Neural progenitor cell (in vitro differentiated cells): ENCODE data around the gene KCTD13. TPM values are rescaled to one million over a fixed set of nuclear protein-coding genes. Genes with fewer than 3 reads are reported as not detected.

Experiments
- DNase-seq: peaks from one replicate; pipeline ENCODE4 v3.0.0-alpha.2; 2016; ENCODE audit warnings: low spot score
- H2AFZ ChIP-seq: fragments of 200-600 bp; sonication (generic); replicated peaks from 2 replicates; pipeline ENCODE4 v1.6.1; 2016; ENCODE audit warnings: antibody characterized with exemption
- H3F3A ChIP-seq: fragments of 200-600 bp; sonication (generic); 2 replicates; pipeline ENCODE4 v1.6.1; 2016; ENCODE audit warnings: antibody characterized with exemption, low read depth
- H3K27ac ChIP-seq: fragments of 200-600 bp; sonication (generic); 2 replicates; pipeline ENCODE4 v1.5.1; 2016; ENCODE audit warnings: mild to moderate bottlenecking
- H3K27me3 ChIP-seq: fragments of 200-600 bp; sonication (generic); 2 replicates; pipeline ENCODE4 v1.6.1; 2016; ENCODE audit warnings: mild to moderate bottlenecking, moderate library complexity
- H3K36me3 ChIP-seq: fragments of 200-600 bp; sonication (generic); 2 replicates; pipeline ENCODE4 v1.5.1; 2016
- H3K4me1 ChIP-seq: fragments of 200-600 bp; sonication (generic); 2 replicates; pipeline ENCODE4 v1.6.1; 2016; ENCODE audit warnings: mixed run types
- H3K4me2 ChIP-seq: fragments of 200-600 bp; sonication (generic); 2 replicates; pipeline ENCODE4 v1.6.1; 2016
- H3K4me3 ChIP-seq: fragments of 200-600 bp; sonication (generic); 2 replicates; pipeline ENCODE4 v1.5.1; 2016
- H3K79me2 ChIP-seq: fragments of 200-600 bp; sonication (generic); 2 replicates; pipeline ENCODE4 v1.6.1; 2016; ENCODE audit warnings: low read depth
- H3K9ac ChIP-seq: fragments of 200-600 bp; sonication (generic); 2 replicates; pipeline ENCODE4 v1.6.1; 2016
- H3K9me3 ChIP-seq: fragments of 200-600 bp; sonication (generic); 2 replicates; pipeline ENCODE4 v1.5.1; 2016; ENCODE audit warnings: low read depth
- H4K20me1 ChIP-seq: fragments of 200-600 bp; sonication (generic); 2 replicates; pipeline ENCODE4 v1.6.1; 2016; ENCODE audit warnings: low read depth
- H3K27ac Mint-ChIP-seq: 3 replicates; pipeline ENCODE4 v1.8.0; 2021; ENCODE audit warnings: mixed read lengths
- H3K27me3 Mint-ChIP-seq: 2 replicates; pipeline ENCODE4 v1.8.0; 2022; ENCODE audit warnings: low read depth, mild to moderate bottlenecking, inconsistent platforms, moderate library complexity, mixed read lengths; ENCODE audit not compliant: insufficient read depth
- H3K36me3 Mint-ChIP-seq: 3 replicates; pipeline ENCODE4 v1.8.0; 2021; ENCODE audit warnings: mixed read lengths
- H3K4me1 Mint-ChIP-seq: 3 replicates; pipeline ENCODE4 v1.8.0; 2021; ENCODE audit warnings: mixed read lengths
- H3K4me3 Mint-ChIP-seq: 3 replicates; pipeline ENCODE4 v1.8.0; 2021; ENCODE audit warnings: mild to moderate bottlenecking, moderate library complexity, mixed read lengths
- H3K9me3 Mint-ChIP-seq: 3 replicates; pipeline ENCODE4 v1.8.0; 2020; ENCODE audit warnings: mixed read lengths
- EZH2 ChIP-seq: fragments of 200-600 bp; sonication (generic); IDR thresholded peaks from 2 replicates; pipeline ENCODE4 v1.6.1; 2017; ENCODE audit warnings: antibody characterized with exemption, mild to moderate bottlenecking, moderate library complexity
- EZH2phosphoT487 ChIP-seq: fragments of 200-600 bp; sonication (generic); IDR thresholded peaks from 2 replicates; pipeline ENCODE4 v1.6.1; 2017; ENCODE audit warnings: antibody characterized with exemption
- total RNA-seq: library from RNA; depleted of rRNA; stranded (reverse); fragments of >200 nt; gene quantifications from 2 replicates; pipeline ENCODE4 v1.2.3, GENCODE V29; 2015; ENCODE audit warnings: low replicate concordance
- TF ChIP-seq, protein P1 (sequence below): fragments of 200-600 bp; sonication (generic); IDR thresholded peaks from 2 replicates; pipeline ENCODE4 v1.5.1; 2017; ENCODE audit warnings: antibody characterized with exemption, mild to moderate bottlenecking

Gene KCTD13
- total RNA-seq, 1 donor from 2014 or later: 3.9 TPM

DNA sequence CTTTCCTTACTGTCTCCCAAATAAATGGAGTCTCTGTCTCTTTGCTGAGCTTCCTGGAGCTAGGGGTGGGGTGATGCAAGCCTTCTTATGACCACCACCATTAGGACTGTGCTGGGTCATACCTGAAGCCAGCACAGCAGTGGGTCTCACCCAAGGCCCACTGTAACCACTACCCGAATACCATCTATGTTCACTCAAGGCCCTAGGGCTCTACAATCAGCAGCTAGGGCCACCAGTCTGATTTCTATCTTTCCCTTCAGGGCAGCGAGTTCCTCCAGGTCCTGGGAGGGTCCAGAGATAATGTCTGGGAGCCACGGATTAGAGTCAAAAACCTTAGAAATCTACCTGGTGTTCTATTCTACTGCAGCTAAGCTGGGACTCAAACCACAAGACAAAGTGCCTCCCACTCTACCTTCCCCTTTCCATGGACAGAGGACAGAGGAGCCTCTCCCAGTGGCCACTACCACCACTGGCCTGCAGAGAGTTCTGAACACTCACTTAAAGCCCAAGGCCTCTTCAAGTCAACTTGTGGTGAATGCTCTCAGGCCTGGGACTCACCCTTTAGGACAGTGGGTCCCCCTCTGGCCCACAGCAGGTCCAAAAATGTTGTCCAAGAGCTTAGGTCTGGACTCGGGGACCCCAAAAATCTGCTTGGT is 24.9 kb upstream of the KCTD13 start:
- Histone ChIP-seq H3K27ac (no peak overlapping the region), H3K4me2 (no peak overlapping the region), H2AFZ (no peak overlapping the region), H3K79me2 (no peaks in the 10 kb centered on the region), H3K9ac (no peak overlapping the region), H3K27me3 (no peaks in the 10 kb centered on the region), H3K4me3 (no peak overlapping the region), H3F3A (no peaks in the 10 kb centered on the region), H3K36me3 (no peaks in the 10 kb centered on the region), H3K9me3 (no peaks in the 10 kb centered on the region), H3K4me1 (no peaks in the 10 kb centered on the region), H4K20me1 (no peaks in the 10 kb centered on the region)
- no peaks in the 10 kb centered on the region for H3K27me3 Mint-ChIP-seq
- no peak for DNase-seq
- no peak overlapping the region for H3K27ac Mint-ChIP-seq
- TF ChIP-seq EZH2 (no peak), EZH2phosphoT487 (no peak)
- TF ChIP-seq, protein P1, sequence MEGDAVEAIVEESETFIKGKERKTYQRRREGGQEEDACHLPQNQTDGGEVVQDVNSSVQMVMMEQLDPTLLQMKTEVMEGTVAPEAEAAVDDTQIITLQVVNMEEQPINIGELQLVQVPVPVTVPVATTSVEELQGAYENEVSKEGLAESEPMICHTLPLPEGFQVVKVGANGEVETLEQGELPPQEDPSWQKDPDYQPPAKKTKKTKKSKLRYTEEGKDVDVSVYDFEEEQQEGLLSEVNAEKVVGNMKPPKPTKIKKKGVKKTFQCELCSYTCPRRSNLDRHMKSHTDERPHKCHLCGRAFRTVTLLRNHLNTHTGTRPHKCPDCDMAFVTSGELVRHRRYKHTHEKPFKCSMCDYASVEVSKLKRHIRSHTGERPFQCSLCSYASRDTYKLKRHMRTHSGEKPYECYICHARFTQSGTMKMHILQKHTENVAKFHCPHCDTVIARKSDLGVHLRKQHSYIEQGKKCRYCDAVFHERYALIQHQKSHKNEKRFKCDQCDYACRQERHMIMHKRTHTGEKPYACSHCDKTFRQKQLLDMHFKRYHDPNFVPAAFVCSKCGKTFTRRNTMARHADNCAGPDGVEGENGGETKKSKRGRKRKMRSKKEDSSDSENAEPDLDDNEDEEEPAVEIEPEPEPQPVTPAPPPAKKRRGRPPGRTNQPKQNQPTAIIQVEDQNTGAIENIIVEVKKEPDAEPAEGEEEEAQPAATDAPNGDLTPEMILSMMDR: no peak
- H3K4me1 Mint-ChIP-seq: no peaks in the 10 kb centered on the region
- peaks cover 17% of the 10 kb centered on the region for H3K9me3 Mint-ChIP-seq
- H3K36me3 Mint-ChIP-seq: no peaks in the 10 kb centered on the region
- no peak overlapping the region for H3K4me3 Mint-ChIP-seq

DNA sequence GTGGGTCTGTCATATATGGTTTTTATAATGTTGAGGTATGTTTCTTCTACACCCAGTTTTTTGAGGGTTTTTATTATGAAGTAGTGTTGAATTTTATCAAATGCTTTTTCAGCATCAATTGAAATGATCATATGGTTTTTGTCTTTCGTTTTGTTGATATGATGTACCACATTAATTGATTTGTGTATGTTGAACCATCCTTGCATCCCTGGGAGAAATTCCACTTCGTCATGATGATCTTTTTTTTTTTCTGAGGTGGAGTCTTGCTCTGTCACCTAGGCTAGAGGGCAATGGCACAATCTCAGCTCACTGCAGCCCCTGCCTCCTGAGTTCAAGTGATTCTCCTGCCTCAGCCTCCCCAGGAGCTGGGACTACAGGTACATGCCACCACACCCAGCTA is 21.9 kb upstream of the KCTD13 start:
- H3K4me3 ChIP-seq: no peak overlapping the region
- H3K4me1 ChIP-seq: no peaks in the 10 kb centered on the region
- no peak overlapping the region for H3K27ac ChIP-seq
- H3K4me1 Mint-ChIP-seq: peaks cover 6% of the 10 kb centered on the region
- H2AFZ ChIP-seq: no peak overlapping the region
- H3K9me3 ChIP-seq: no peaks in the 10 kb centered on the region
- peaks cover 8% of the 10 kb centered on the region for H3F3A ChIP-seq
- no peak for TF ChIP-seq EZH2
- TF ChIP-seq EZH2phosphoT487: no peak
- TF ChIP-seq, protein P1: no peak
- no peaks in the 10 kb centered on the region for H3K27me3 ChIP-seq
- no peaks in the 10 kb centered on the region for H3K36me3 ChIP-seq
- no peaks in the 10 kb centered on the region for H3K27me3 Mint-ChIP-seq
- no peak overlapping the region for H3K9ac ChIP-seq
- no peaks in the 10 kb centered on the region for H4K20me1 ChIP-seq
- H3K27ac Mint-ChIP-seq: no peak overlapping the region
- no peak overlapping the region for H3K4me2 ChIP-seq
- no peak for DNase-seq
- H3K4me3 Mint-ChIP-seq: no peak overlapping the region
- peaks cover 17% of the 10 kb centered on the region for H3K9me3 Mint-ChIP-seq
- no peaks in the 10 kb centered on the region for H3K79me2 ChIP-seq
- H3K36me3 Mint-ChIP-seq: no peaks in the 10 kb centered on the region

DNA sequence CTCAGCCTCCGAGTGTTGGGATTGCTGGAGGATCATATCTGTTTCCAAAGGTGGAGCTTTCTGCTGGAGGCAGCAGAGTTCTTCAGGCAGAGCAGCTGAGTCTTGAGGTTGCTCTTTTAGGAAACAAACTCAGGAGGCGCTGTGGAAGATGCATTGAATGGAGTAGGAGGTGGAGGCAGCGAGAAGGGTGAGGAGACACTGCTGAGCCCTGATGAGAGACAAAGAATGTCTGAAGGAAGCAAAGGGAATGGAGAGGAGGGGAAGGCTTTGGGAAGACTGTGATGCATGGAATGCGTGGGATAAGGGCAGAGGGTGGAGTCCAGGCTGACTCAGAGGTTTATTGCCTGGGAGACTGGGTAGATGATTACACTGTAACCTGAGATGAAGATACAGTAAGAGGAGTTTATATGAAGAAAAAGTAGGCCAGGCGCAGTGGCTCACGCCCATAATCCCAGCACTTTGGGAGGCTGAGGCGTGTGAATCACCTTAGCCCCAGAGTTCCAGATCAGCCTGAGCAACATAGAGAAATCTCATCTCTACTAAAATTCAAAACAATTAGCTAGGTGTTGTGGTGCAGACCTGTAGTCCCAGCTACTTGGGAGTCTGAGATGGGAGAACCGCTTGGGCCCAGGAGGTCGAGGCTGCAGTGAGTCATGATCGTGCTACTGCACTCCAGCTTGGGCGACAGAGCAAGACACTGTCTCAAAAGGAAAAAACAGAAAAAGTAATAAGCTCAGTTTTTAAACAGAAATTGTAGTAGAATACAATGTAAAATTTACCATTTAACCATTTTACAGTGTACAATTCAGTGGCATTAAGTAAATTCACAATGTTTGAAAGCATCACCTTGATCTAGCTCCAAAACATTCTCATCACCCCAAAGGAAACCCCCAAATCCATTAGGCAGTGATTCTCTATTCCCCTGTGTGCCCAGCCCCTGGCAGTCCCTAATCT is 18.1 kb upstream of the KCTD13 start:
- Histone ChIP-seq H3K79me2 (no peaks in the 10 kb centered on the region), H3F3A (peaks cover 8% of the 10 kb centered on the region), H3K4me1 (no peaks in the 10 kb centered on the region), H3K4me3 (no peak overlapping the region), H3K36me3 (no peaks in the 10 kb centered on the region), H2AFZ (peak overlapping the region; percentile 11), H3K9ac (no peak overlapping the region), H3K4me2 (no peak overlapping the region), H3K27ac (no peak overlapping the region), H3K9me3 (no peaks in the 10 kb centered on the region), H4K20me1 (no peaks in the 10 kb centered on the region), H3K27me3 (no peaks in the 10 kb centered on the region)
- Mint-ChIP-seq H3K4me3 (no peak overlapping the region), H3K27me3 (no peaks in the 10 kb centered on the region), H3K9me3 (peaks cover 6% of the 10 kb centered on the region), H3K27ac (no peak overlapping the region), H3K4me1 (peaks cover 16% of the 10 kb centered on the region), H3K36me3 (no peaks in the 10 kb centered on the region)
- DNase-seq: peak; percentile 51
- TF ChIP-seq, protein P1: peak; percentile 29
- TF ChIP-seq EZH2 (no peak), EZH2phosphoT487 (no peak)
